Endodermal cell (in vitro differentiated cells): ENCODE data around the gene IRS1. TPM values are rescaled to one million over a fixed set of nuclear protein-coding genes. Genes with fewer than 3 reads are reported as not detected.

Source experiments
- DNase-seq: peaks from one replicate; pipeline ENCODE4 v3.0.0-alpha.2; 2017
- H3K27ac ChIP-seq: 2 replicates; pipeline ENCODE4 v1.5.1; 2013; ENCODE audit warnings: mild to moderate bottlenecking, low read depth, low read length, moderate library complexity
- H3K27me3 ChIP-seq: 2 replicates; pipeline ENCODE4 v1.6.1; 2013; ENCODE audit warnings: mild to moderate bottlenecking, low read length, moderate library complexity; ENCODE audit not compliant: insufficient read depth, control insufficient read depth, poor library complexity, severe bottlenecking
- H3K36me3 ChIP-seq: 2 replicates; pipeline ENCODE4 v1.7.0; 2013; ENCODE audit warnings: mild to moderate bottlenecking, low read length, moderate library complexity; ENCODE audit not compliant: control insufficient read depth, insufficient read depth
- H3K4me1 ChIP-seq: one replicate; pipeline ENCODE4 v1.7.0; 2013; ENCODE audit warnings: low read length; ENCODE audit not compliant: control insufficient read depth, insufficient read depth
- H3K4me3 ChIP-seq: 2 replicates; pipeline ENCODE4 v1.5.1; 2013; ENCODE audit warnings: mild to moderate bottlenecking, low read length, moderate library complexity
- H3K9ac ChIP-seq: 2 replicates; pipeline ENCODE4 v1.6.1; 2013; ENCODE audit warnings: mild to moderate bottlenecking, low read length, moderate library complexity; ENCODE audit not compliant: poor library complexity, severe bottlenecking; ENCODE audit errors: extremely low read depth
- H3K9me3 ChIP-seq: 2 replicates; pipeline ENCODE4 v1.6.1; 2013; ENCODE audit warnings: mild to moderate bottlenecking, low read length, moderate library complexity; ENCODE audit not compliant: control insufficient read depth
- H3K27ac Mint-ChIP-seq: 2 replicates; pipeline ENCODE4 v1.8.0; 2020; ENCODE audit warnings: mixed read lengths
- H3K27me3 Mint-ChIP-seq: 2 replicates; pipeline ENCODE4 v1.8.0; 2021; ENCODE audit warnings: mild to moderate bottlenecking, mixed read lengths; ENCODE audit not compliant: insufficient read depth
- H3K36me3 Mint-ChIP-seq: 2 replicates; pipeline ENCODE4 v1.8.0; 2020; ENCODE audit warnings: low read depth, mixed read lengths
- H3K4me1 Mint-ChIP-seq: 2 replicates; pipeline ENCODE4 v1.8.0; 2020; ENCODE audit warnings: mixed read lengths
- H3K4me3 Mint-ChIP-seq: 2 replicates; pipeline ENCODE4 v1.8.0; 2020; ENCODE audit warnings: mild to moderate bottlenecking, moderate library complexity, mixed read lengths
- H3K9me3 Mint-ChIP-seq: 2 replicates; pipeline ENCODE4 v1.8.0; 2020; ENCODE audit warnings: mild to moderate bottlenecking, mixed read lengths
- CTCF ChIP-seq: fragments of 200-600 bp; sonication (generic); conservative IDR thresholded peaks from 2 replicates; pipeline ENCODE4 v1.5.0; 2021; ENCODE audit warnings: antibody characterized with exemption, mild to moderate bottlenecking
- WGBS, 2 experiments: methylation state at CpG; one replicate each; pipeline versions ENCODE4 v1.1.5 to v1.1.7; 2013; ENCODE audit warnings: missing lambda C conversion rate in 2 of 2, mixed read lengths in 1 of 2; ENCODE audit not compliant: insufficient coverage in 1 of 2, insufficient read length in 1 of 2; 5-methylcytosine and 5-hydroxymethylcytosine counted together
- total RNA-seq, 2 donors: library from RNA; stranded (reverse); fragmentation: NEBNext Ultra II Directional in 1 of 2; extraction: Animal tissue kit (Norgen Biotek cat#: 25700) in 1 of 2; gene quantifications; 2 replicates in 1 of 2; 3 replicates in 1 of 2; pipeline ENCODE4 v1.2.1, GENCODE V29; 2021

IRS1 gene
- total RNA-seq, 2 donors from 2014 or later = 16.2 to 16.6 TPM

GRCh38 chr2:226717719-226718118 lies 81.9 kb downstream of the IRS1 start:
- Histone ChIP-seq H3K4me1 (peaks cover 5% of the 10 kb centered on the region), H3K27ac (no peak overlapping the region), H3K36me3 (no peaks in the 10 kb centered on the region), H3K9me3 (no peaks in the 10 kb centered on the region), H3K9ac (no peak overlapping the region), H3K27me3 (no peaks in the 10 kb centered on the region), H3K4me3 (no peak overlapping the region)
- no peak overlapping the region for H3K27ac Mint-ChIP-seq
- H3K4me1 Mint-ChIP-seq = peaks cover 11% of the 10 kb centered on the region
- no peaks in the 10 kb centered on the region for H3K36me3 Mint-ChIP-seq
- no peak for TF ChIP-seq CTCF
- WGBS, 2 experiments = 86 to 93% methylated on average over 1 of the region's 1 CpG
- H3K27me3 Mint-ChIP-seq = no peaks in the 10 kb centered on the region
- no peaks in the 10 kb centered on the region for H3K9me3 Mint-ChIP-seq
- no peak for DNase-seq
- H3K4me3 Mint-ChIP-seq = no peak overlapping the region

GRCh38 chr2:226716126-226716525 lies 83.5 kb downstream of the IRS1 start:
- Histone ChIP-seq H3K4me1 (no peaks in the 10 kb centered on the region), H3K9me3 (no peaks in the 10 kb centered on the region), H3K36me3 (no peaks in the 10 kb centered on the region), H3K27ac (no peak overlapping the region), H3K4me3 (no peak overlapping the region), H3K27me3 (no peaks in the 10 kb centered on the region), H3K9ac (no peak overlapping the region)
- H3K4me3 Mint-ChIP-seq = no peak overlapping the region
- H3K27me3 Mint-ChIP-seq = no peaks in the 10 kb centered on the region
- H3K27ac Mint-ChIP-seq = no peak overlapping the region
- no peak for DNase-seq
- no peaks in the 10 kb centered on the region for H3K9me3 Mint-ChIP-seq
- H3K36me3 Mint-ChIP-seq = no peaks in the 10 kb centered on the region
- no peak for TF ChIP-seq CTCF
- peaks cover 9% of the 10 kb centered on the region for H3K4me1 Mint-ChIP-seq

- H3K27me3 Mint-ChIP-seq = no peaks in the 10 kb centered on the region
- Histone ChIP-seq H3K36me3 (no peaks in the 10 kb centered on the region), H3K9me3 (no peaks in the 10 kb centered on the region), H3K27me3 (no peaks in the 10 kb centered on the region), H3K9ac (no peak overlapping the region), H3K4me3 (no peak overlapping the region), H3K27ac (no peak overlapping the region), H3K4me1 (no peaks in the 10 kb centered on the region)
- no peak overlapping the region for H3K4me3 Mint-ChIP-seq
- 95% methylated on average over 2 of the region's 3 CpGs; no CpG with 5 or more reads in 1 of the 2 experiments for WGBS, 2 experiments
- no peak for DNase-seq
- no peak overlapping the region for H3K27ac Mint-ChIP-seq
- H3K9me3 Mint-ChIP-seq = no peaks in the 10 kb centered on the region
- H3K36me3 Mint-ChIP-seq = no peaks in the 10 kb centered on the region
- peaks cover 4% of the 10 kb centered on the region for H3K4me1 Mint-ChIP-seq
- TF ChIP-seq CTCF = no peak
These were observed 84.2 kb downstream of the IRS1 start for GRCh38 chr2:226715347-226715990.
